CD4-positive, alpha-beta T cell (primary cell): ENCODE data around the gene CEBPB. TPM values are rescaled to one million over a fixed set of nuclear protein-coding genes. Genes with fewer than 3 reads are reported as not detected.

Experiments used
- ATAC-seq: fragments of 200-7000 bp; cut with Tn5 transposase; one replicate; pipeline ENCODE4 v1.10.0; 2022; ENCODE audit warnings: mild to moderate bottlenecking; ENCODE audit not compliant: poor library complexity
- CTCF ChIA-PET: fragments of 350-600 bp; sonication (Branson Sonifier 250); formaldehyde crosslinking; loops from one replicate; lab custom pipeline; 2021; ENCODE audit warnings: antibody characterized with exemption, inconsistent platforms; lab: Charles Lee
- POLR2A ChIA-PET: fragments of 350-600 bp; sonication (Branson Sonifier 250); formaldehyde crosslinking; loops from one replicate; lab custom pipeline; 2021; ENCODE audit warnings: antibody characterized with exemption, inconsistent platforms; lab: Charles Lee
- DNase-seq, 14 experiments: peaks; one replicate each; pipeline ENCODE4 v3.0.0-alpha.2; 2013 to 2020; ENCODE audit warnings: mixed read lengths in 2 of 14
- H3K27ac ChIP-seq, 2 donors: one replicate each; pipeline versions ENCODE4 v1.5.1 to v1.7.0; 2013; ENCODE audit warnings: low read length in 2 of 2, low read depth in 1 of 2, mild to moderate bottlenecking in 1 of 2
- H3K27me3 ChIP-seq, 2 experiments: 1 replicate in 1 of 2; 2 replicates in 1 of 2; pipeline versions ENCODE4 v1.6.1 to v1.7.0; 2013; ENCODE audit warnings: low read length in 2 of 2, control low read depth in 1 of 2, mild to moderate bottlenecking in 1 of 2, moderate library complexity in 1 of 2; ENCODE audit not compliant: insufficient read depth in 2 of 2, control insufficient read depth in 1 of 2
- H3K36me3 ChIP-seq: one replicate; pipeline ENCODE4 v1.6.1; 2013; ENCODE audit warnings: low read length, control low read depth; ENCODE audit not compliant: insufficient read depth
- H3K4me1 ChIP-seq: one replicate; pipeline ENCODE4 v1.6.1; 2013; ENCODE audit warnings: low read length, control low read depth; ENCODE audit not compliant: insufficient read depth
- H3K4me3 ChIP-seq: one replicate; pipeline ENCODE4 v1.5.1; 2013; ENCODE audit warnings: mild to moderate bottlenecking, low read length, moderate library complexity
- H3K9me3 ChIP-seq, 2 experiments: 1 replicate in 1 of 2; 2 replicates in 1 of 2; pipeline versions ENCODE4 v1.6.1 to v1.7.0; 2013; ENCODE audit warnings: low read length in 2 of 2, mild to moderate bottlenecking in 2 of 2, control low read depth in 1 of 2, moderate library complexity in 1 of 2; ENCODE audit not compliant: control insufficient read depth in 1 of 2, insufficient read depth in 1 of 2
- H3K27ac Mint-ChIP-seq: one replicate; pipeline ENCODE4 v1.8.0; 2020; ENCODE audit warnings: mixed read lengths
- H3K27me3 Mint-ChIP-seq: one replicate; pipeline ENCODE4 v1.8.0; 2021; ENCODE audit warnings: mixed read lengths
- H3K36me3 Mint-ChIP-seq: one replicate; pipeline ENCODE4 v1.8.0; 2021; ENCODE audit warnings: low read depth, mixed read lengths
- H3K4me1 Mint-ChIP-seq: one replicate; pipeline ENCODE4 v1.8.0; 2021; ENCODE audit warnings: low read depth, mixed read lengths
- H3K4me3 Mint-ChIP-seq: one replicate; pipeline ENCODE4 v1.8.0; 2020; ENCODE audit warnings: mild to moderate bottlenecking, mixed read lengths
- H3K9me3 Mint-ChIP-seq: one replicate; pipeline ENCODE4 v1.8.0; 2020; ENCODE audit warnings: mixed read lengths
- CTCF ChIP-seq: fragments of 200-600 bp; IDR thresholded peaks from one replicate; pipeline ENCODE4 v1.8.0; 2022; ENCODE audit warnings: antibody characterized with exemption, mild to moderate bottlenecking
- intact Hi-C, 2 experiments: fragments of 100-400 bp; cut with DNase I in 1 of 2; cut with micrococcal nuclease in 1 of 2; formaldehyde crosslinking; loops; one replicate each; pipeline versions ENCODE4 v1.15.1 to v1.9.0; 2023 to 2025; cut with DNase I, micrococcal nuclease
- total RNA-seq, 174 experiments: library from RNA in 2 of 174; stranded (reverse) in 2 of 174; gene quantifications; one replicate each; pipeline ENCODE4 v1.2.3 and lab custom pipeline; 2021 to 2026

The CEBPB gene
- total RNA-seq, 2 experiments from 2014 or later, result 40.7 to 43.9 TPM

- Histone ChIP-seq H3K4me3 (no peak overlapping the region), H3K9me3 (no peaks in the 10 kb centered on the region), H3K36me3 (peaks cover 3% of the 10 kb centered on the region), H3K27ac (no peak overlapping the region), H3K4me1 (peaks cover 31% of the 10 kb centered on the region), H3K27me3 (peaks cover 0 to 8% of the 10 kb centered on the region in 2 experiments)
- ATAC-seq (no peak), DNase-seq (peak in 1 of 14 experiments; percentile 44)
- CTCF ChIA-PET, result interaction anchor here (1.1 to 2.6 kb wide), 4 partner anchors 10 to 387 kb away, joined by 3 to 8 read pairs (median 4); no protein-coding TSS in a partner anchor
- intact Hi-C loops, result loop anchor here (2.0 to 10.0 kb wide), 3 partner anchors 390 to 566 kb away; partner anchors contain the start of gene PARD6B (in 1 of the 2)
- no peaks in the 10 kb centered on the region for H3K9me3 Mint-ChIP-seq
- H3K36me3 Mint-ChIP-seq, result peaks cover 6% of the 10 kb centered on the region
- H3K4me1 Mint-ChIP-seq, result peaks cover 21% of the 10 kb centered on the region
- peak overlapping the region; percentile 76 for H3K4me3 Mint-ChIP-seq
- peak overlapping the region; percentile 42 for H3K27ac Mint-ChIP-seq
- no peak for TF ChIP-seq CTCF
- POLR2A ChIA-PET, result interaction anchor here (0.8 to 3.0 kb wide), 3 partner anchors 11 to 322 kb away, joined by 3 to 21 read pairs (median 3); partner anchors contain the start of gene PTPN1
- H3K27me3 Mint-ChIP-seq, result peaks cover 17% of the 10 kb centered on the region
Measured at GRCh38 chr20:50188879-50189680, 1.6 kb upstream of the CEBPB start.

GRCh38 chr20:50189681-50190250 is 864 bp upstream of the CEBPB start:
- Histone ChIP-seq H3K4me3 (peak overlapping the region; percentile 75), H3K36me3 (peaks cover 8% of the 10 kb centered on the region), H3K27me3 (peaks cover 0 to 5% of the 10 kb centered on the region in 2 experiments), H3K27ac (no peak overlapping the region), H3K4me1 (peaks cover 38% of the 10 kb centered on the region), H3K9me3 (no peaks in the 10 kb centered on the region)
- H3K27me3 Mint-ChIP-seq, result peaks cover 12% of the 10 kb centered on the region
- no peaks in the 10 kb centered on the region for H3K9me3 Mint-ChIP-seq
- no peak for ATAC-seq
- peaks cover 9% of the 10 kb centered on the region for H3K36me3 Mint-ChIP-seq
- peak overlapping the region; percentile 42 for H3K27ac Mint-ChIP-seq
- H3K4me1 Mint-ChIP-seq, result peaks cover 21% of the 10 kb centered on the region
- DNase-seq, result peak in 12 of 14 experiments; percentile 21 to 67 (median 34)
- ChIA-PET CTCF (interaction anchor here (1.2 to 2.6 kb wide), 3 partner anchors 11 to 386 kb away, joined by 3 to 8 read pairs (median 4); no protein-coding TSS in a partner anchor), POLR2A (interaction anchor here (0.6 to 3.0 kb wide), 4 partner anchors 36 to 321 kb away, joined by 3 to 21 read pairs (median 10); partner anchors contain the start of genes PEDS1 and PTPN1)
- no peak for TF ChIP-seq CTCF
- peak overlapping the region; percentile 76 for H3K4me3 Mint-ChIP-seq
- intact Hi-C loops, result loop anchor here (1.0 to 10.0 kb wide), 8 partner anchors 36 to 745 kb away; partner anchors contain the start of genes ADNP (in 1 of the 2), PARD6B (in 1 of the 2) and PEDS1 (in 1 of the 2)

- peaks cover 36% of the 10 kb centered on the region for H3K4me1 ChIP-seq
- ChIA-PET POLR2A (interaction anchor here (0.7 to 3.0 kb wide), 14 partner anchors 10 to 378 kb away, joined by 3 to 21 read pairs (median 4); partner anchors contain the start of genes PEDS1, PTPN1 and SLC9A8), CTCF (interaction anchor here (1.0 to 2.6 kb wide), 2 partner anchors 12 to 120 kb away, joined by 3 to 8 read pairs; no protein-coding TSS in a partner anchor)
- peak in 11 of 14 experiments; percentile 29 to 70 (median 57) for DNase-seq
- H3K9me3 Mint-ChIP-seq, result no peaks in the 10 kb centered on the region
- ATAC-seq, result peak; percentile 24
- H3K4me1 Mint-ChIP-seq, result peaks cover 21% of the 10 kb centered on the region
- H3K27ac ChIP-seq, result peak overlapping the region in 1 of 2 donors; percentile 67
- intact Hi-C loops, result loop anchor here in 1 of 2 experiments (5.0 to 10.0 kb wide), 2 partner anchors 196 to 744 kb away; partner anchors contain the start of gene ADNP
- peaks cover 0 to under 1% of the 10 kb centered on the region in 2 experiments for H3K27me3 ChIP-seq
- H3K4me3 Mint-ChIP-seq, result peak overlapping the region; percentile 77
- no peak overlapping the region for H3K27ac Mint-ChIP-seq
- no peaks in the 10 kb centered on the region for H3K9me3 ChIP-seq
- peaks cover 10% of the 10 kb centered on the region for H3K36me3 Mint-ChIP-seq
- H3K27me3 Mint-ChIP-seq, result peaks cover 1% of the 10 kb centered on the region
- peak overlapping the region; percentile 75 for H3K4me3 ChIP-seq
- no peak for TF ChIP-seq CTCF
- H3K36me3 ChIP-seq, result peaks cover 8% of the 10 kb centered on the region
Measured at GRCh38 chr20:50191065-50191543, 474 bp downstream of the CEBPB start.
